HepG2 (cell line): Measurements from ENCODE around the gene LYST. TPM values are rescaled to one million over a fixed set of nuclear protein-coding genes. Genes with fewer than 3 reads are reported as not detected.
A peak's percentile ranks its signal among the peaks of the same experiment; 100 is the strongest.

Experiments
- GFI1 ChIP-seq: sonication (generic); formaldehyde crosslinking; IDR thresholded peaks from 2 replicates; pipeline ENCODE4 v1.5.0; 2020; ENCODE audit warnings: missing genetic modification reagents, mild to moderate bottlenecking, borderline replicate concordance
- HDAC2 ChIP-seq: sonication (generic); formaldehyde crosslinking; IDR thresholded peaks from 2 replicates; pipeline ENCODE4 v1.4.0; 2020; ENCODE audit warnings: missing genetic modification reagents
- KLF11 ChIP-seq: IDR thresholded peaks from 2 replicates; pipeline ENCODE4 v1.6.1; 2016; ENCODE audit warnings: missing compliant biosample characterization
- KLF16 ChIP-seq, 2 experiments: sonication (generic) in 1 of 2; formaldehyde crosslinking in 1 of 2; IDR thresholded peaks; 2 replicates each; pipeline versions ENCODE4 v1.6.1 to v1.8.0; 2016 to 2023; ENCODE audit warnings: missing genetic modification reagents in 2 of 2, missing compliant biosample characterization in 1 of 2
- MEIS1 ChIP-seq: sonication (generic); formaldehyde crosslinking; IDR thresholded peaks from 2 replicates; pipeline ENCODE4 v1.9.0; 2021; ENCODE audit warnings: mild to moderate bottlenecking, missing genetic modification reagents, moderate library complexity, borderline replicate concordance
- NR1H2 ChIP-seq: sonication (generic); formaldehyde crosslinking; IDR thresholded peaks from 2 replicates; pipeline ENCODE4 v1.8.1; 2022; ENCODE audit warnings: low read depth, missing genetic modification reagents, borderline replicate concordance
- PAF1 ChIP-seq: IDR thresholded peaks from 2 replicates; pipeline ENCODE4 v1.6.1; 2016; ENCODE audit warnings: missing genetic modification reagents, missing compliant biosample characterization
- PHF21A ChIP-seq: sonication (generic); formaldehyde crosslinking; IDR thresholded peaks from 2 replicates; pipeline ENCODE4 v1.5.0; 2020; ENCODE audit warnings: mild to moderate bottlenecking, missing genetic modification reagents
- RAD51 ChIP-seq: fragments of 450-650 bp; IDR thresholded peaks from 2 replicates; pipeline ENCODE4 v1.6.1; 2016; ENCODE audit warnings: borderline replicate concordance
- SIX1 ChIP-seq: sonication (generic); formaldehyde crosslinking; IDR thresholded peaks from 2 replicates; pipeline ENCODE4 v1.4.0; 2020; ENCODE audit warnings: missing genetic modification reagents, borderline replicate concordance
- SMAD1 ChIP-seq: sonication (generic); formaldehyde crosslinking; IDR thresholded peaks from 2 replicates; pipeline ENCODE4 v1.4.0; 2020; ENCODE audit warnings: missing genetic modification reagents, low read depth, mild to moderate bottlenecking, borderline replicate concordance
- SOX5 ChIP-seq: IDR thresholded peaks from 2 replicates; pipeline ENCODE4 v1.6.1; 2016; ENCODE audit warnings: borderline replicate concordance
- SP140L ChIP-seq: sonication (generic); formaldehyde crosslinking; IDR thresholded peaks from 2 replicates; pipeline ENCODE4 v1.4.0; 2020; ENCODE audit warnings: missing genetic modification reagents, borderline replicate concordance
- TCF7 ChIP-seq: sonication (generic); IDR thresholded peaks from 2 replicates; pipeline ENCODE4 v1.6.1; 2016; ENCODE audit warnings: antibody characterized with exemption, low read depth
- THRA ChIP-seq: sonication (generic); formaldehyde crosslinking; IDR thresholded peaks from 2 replicates; pipeline ENCODE4 v1.4.0; 2020; ENCODE audit warnings: missing genetic modification reagents, borderline replicate concordance
- TP53 ChIP-seq: sonication (generic); formaldehyde crosslinking; conservative IDR thresholded peaks from 2 replicates; pipeline ENCODE4 v1.4.0; 2020; ENCODE audit warnings: missing genetic modification reagents
- ZBED4 ChIP-seq: sonication (generic); formaldehyde crosslinking; IDR thresholded peaks from 2 replicates; pipeline ENCODE4 v1.4.0; 2020; ENCODE audit warnings: missing genetic modification reagents, borderline replicate concordance
- ZKSCAN5 ChIP-seq: sonication (generic); formaldehyde crosslinking; IDR thresholded peaks from 2 replicates; pipeline ENCODE4 v1.5.1; 2020; ENCODE audit warnings: mild to moderate bottlenecking, missing genetic modification reagents
- ZNF275 ChIP-seq: sonication (generic); formaldehyde crosslinking; IDR thresholded peaks from 2 replicates; pipeline ENCODE4 v1.8.0; 2022; ENCODE audit warnings: missing genetic modification reagents, mild to moderate bottlenecking, inconsistent platforms, borderline replicate concordance
- ZNF512B ChIP-seq: sonication (generic); formaldehyde crosslinking; IDR thresholded peaks from 2 replicates; pipeline ENCODE4 v1.5.1; 2020; ENCODE audit warnings: missing genetic modification reagents, mild to moderate bottlenecking, borderline replicate concordance
- ZNF589 ChIP-seq: sonication (generic); formaldehyde crosslinking; conservative IDR thresholded peaks from 2 replicates; pipeline ENCODE4 v1.8.0; 2022; ENCODE audit warnings: mild to moderate bottlenecking, moderate library complexity, missing genetic modification reagents
- polyA plus RNA-seq, 8 experiments: library from polyadenylated mRNA; depleted of rRNA in 3 of 8; stranded (reverse) in 7 of 8; unstranded in 1 of 8; fragments of >200 nt; fragmentation: Illumina TruSeq in 4 of 8; extraction: Trizol in 4 of 8; gene quantifications; 2 replicates each; pipeline versions ENCODE4 v1.2.1 to v1.2.3, GENCODE V29; 2011 to 2016; ENCODE audit warnings: low read depth in 4 of 8, missing spikeins in 1 of 8, mixed read lengths in 1 of 8; ENCODE audit not compliant: insufficient read depth in 1 of 8
- total RNA-seq, 5 experiments: library from RNA; depleted of rRNA; stranded (reverse); fragments of >200 nt; fragmentation: Illumina TruSeq; extraction: Trizol; gene quantifications; 2 replicates each; pipeline ENCODE4 v1.2.3, GENCODE V29; 2016; ENCODE audit warnings: low read depth in 1 of 5

LYST gene
- total and polyA plus RNA-seq, 2 of the 13 experiments (the other 11 are each of a cell fraction or from before 2014, with no cell fraction given) = 0.91 to 2.5 TPM

DNA sequence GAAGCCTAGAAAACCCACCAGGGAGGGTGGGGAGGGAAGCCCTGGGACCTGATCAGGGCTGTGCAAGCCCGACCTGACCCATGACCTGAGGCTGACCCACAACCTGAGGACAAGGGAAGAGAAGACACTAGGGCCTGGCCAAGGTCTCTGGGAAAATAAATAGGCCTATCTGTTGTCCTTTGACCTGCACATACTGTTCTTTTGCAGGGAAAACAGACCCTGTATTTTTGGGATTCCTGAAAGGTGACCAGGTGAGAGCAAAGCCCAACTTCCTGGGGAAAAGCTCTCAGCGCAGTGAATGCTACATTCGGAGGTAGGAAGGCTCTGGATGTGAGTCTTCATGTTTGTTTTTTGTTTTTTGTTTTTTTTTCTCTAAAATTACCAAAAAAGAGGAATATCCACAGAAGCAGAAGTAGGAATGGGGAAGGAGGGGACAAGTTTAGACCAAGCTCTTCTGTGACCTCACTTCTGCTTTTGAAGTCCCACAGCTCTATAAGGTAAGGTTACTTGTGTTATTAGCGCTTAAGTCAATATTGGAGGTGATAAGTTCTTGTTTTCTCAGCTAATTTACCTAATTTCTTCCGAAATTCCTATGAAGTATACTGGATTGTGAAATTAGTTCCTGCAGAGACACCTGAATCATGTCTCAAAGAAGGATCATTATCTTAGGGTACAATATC is 26.2 kb upstream of the LYST start (continued):
- no peak for TF ChIP-seq ZBED4 (CRISPR knock-in tag)
- TF ChIP-seq ZKSCAN5 = no peak
- TF ChIP-seq NR1H2 (CRISPR knock-in tag) = no peak
- peak; percentile 58; the same call in 1 of the 2 replicates for TF ChIP-seq PHF21A (CRISPR knock-in tag)
- TF ChIP-seq GFI1 (CRISPR knock-in tag) = no peak
- no peak for TF ChIP-seq KLF16 (CRISPR knock-in tag; IDR thresholded peaks at IDR 0.05)
- TF ChIP-seq THRA (CRISPR knock-in tag) = peak; percentile 99
- TF ChIP-seq ZNF512B (CRISPR knock-in tag) = peak; percentile 45; the same call in 1 of the 2 replicates
- TF ChIP-seq SIX1 (CRISPR knock-in tag) = no peak
- TF ChIP-seq KLF11 (CRISPR knock-in tag) = no peak
- TF ChIP-seq SP140L (CRISPR knock-in tag) = no peak
- no peak for TF ChIP-seq ZNF589 (CRISPR knock-in tag)
- no peak for TF ChIP-seq TP53 (CRISPR knock-in tag)
- TF ChIP-seq MEIS1 (CRISPR knock-in tag) = no peak
- TF ChIP-seq SMAD1 = no peak
- no peak for TF ChIP-seq RAD51
- peak; percentile 46; the same call in 1 of the 2 replicates for TF ChIP-seq HDAC2 (CRISPR knock-in tag)
- TF ChIP-seq TCF7 = no peak
- peak; percentile 71 for TF ChIP-seq SOX5
- no peak for TF ChIP-seq PAF1 (CRISPR knock-in tag)
- TF ChIP-seq ZNF275 (CRISPR knock-in tag) = no peak
